H9 (cell line): ENCODE results near the gene SLC51A. TPM values are rescaled to one million over a fixed set of nuclear protein-coding genes. Genes with fewer than 3 reads are reported as not detected.

Experiments
- DNase-seq: peaks from one replicate; pipeline ENCODE4 v3.0.0-alpha.2; 2017
- H2AFZ ChIP-seq: one replicate; pipeline ENCODE4 v1.6.1; 2013; ENCODE audit warnings: mild to moderate bottlenecking, low read length, control low read depth, moderate library complexity
- H2AK5ac ChIP-seq: 2 replicates; pipeline ENCODE4 v1.6.1; 2013; ENCODE audit warnings: low read length, control low read depth, mixed read lengths; ENCODE audit not compliant: insufficient read length
- H2BK120ac ChIP-seq: one replicate; pipeline ENCODE4 v1.6.1; 2013; ENCODE audit warnings: low read depth, mild to moderate bottlenecking, low read length, control low read depth, inconsistent platforms; ENCODE audit not compliant: poor library complexity, severe bottlenecking
- H2BK12ac ChIP-seq: 2 replicates; pipeline ENCODE4 v1.6.1; 2013; ENCODE audit warnings: low read length, control low read depth, mixed read lengths, low read depth; ENCODE audit not compliant: insufficient read length
- H2BK15ac ChIP-seq: 2 replicates; pipeline ENCODE4 v1.6.1; 2013; ENCODE audit warnings: low read depth, low read length, control low read depth
- H2BK20ac ChIP-seq: one replicate; pipeline ENCODE4 v1.6.1; 2013; ENCODE audit warnings: low read depth, mild to moderate bottlenecking, low read length, control low read depth, inconsistent platforms; ENCODE audit not compliant: poor library complexity, severe bottlenecking
- H2BK5ac ChIP-seq: 2 replicates; pipeline ENCODE4 v1.6.1; 2013; ENCODE audit warnings: low read length, control low read depth, mixed read lengths; ENCODE audit not compliant: insufficient read length
- H3K14ac ChIP-seq: 2 replicates; pipeline ENCODE4 v1.6.1; 2013; ENCODE audit warnings: low read length, control low read depth; ENCODE audit not compliant: insufficient read depth
- H3K18ac ChIP-seq: 2 replicates; pipeline ENCODE4 v1.6.1; 2013; ENCODE audit warnings: low read depth, mild to moderate bottlenecking, mixed read lengths, low read length, control low read depth; ENCODE audit not compliant: insufficient read length
- H3K23ac ChIP-seq: 2 replicates; pipeline ENCODE4 v1.6.1; 2013; ENCODE audit warnings: low read length, control low read depth, mixed read lengths, low read depth; ENCODE audit not compliant: insufficient read length
- H3K23me2 ChIP-seq: 2 replicates; pipeline ENCODE4 v1.6.1; 2013; ENCODE audit warnings: low read depth, mild to moderate bottlenecking, mixed read lengths, low read length, control low read depth; ENCODE audit not compliant: insufficient read length, poor library complexity, severe bottlenecking
- H3K27ac ChIP-seq: 2 replicates; pipeline ENCODE4 v1.5.1; 2013; ENCODE audit warnings: low read length, control low read depth, mixed read lengths, low read depth; ENCODE audit not compliant: insufficient read length
- H3K27me3 ChIP-seq: 2 replicates; pipeline ENCODE4 v1.6.1; 2013; ENCODE audit warnings: low read length, control low read depth, inconsistent platforms; ENCODE audit not compliant: insufficient read depth
- H3K4ac ChIP-seq: 2 replicates; pipeline ENCODE4 v1.6.1; 2013; ENCODE audit warnings: low read depth, mild to moderate bottlenecking, control low read depth, inconsistent platforms, low read length, moderate library complexity
- H3K4me1 ChIP-seq: 2 replicates; pipeline ENCODE4 v1.6.1; 2013; ENCODE audit warnings: low read length, control low read depth, inconsistent platforms; ENCODE audit not compliant: insufficient read depth
- H3K4me2 ChIP-seq: 2 replicates; pipeline ENCODE4 v1.6.1; 2013; ENCODE audit warnings: low read length, control low read depth, mixed read lengths; ENCODE audit not compliant: insufficient read length, insufficient read depth
- H3K56ac ChIP-seq: 2 replicates; pipeline ENCODE4 v1.6.1; 2013; ENCODE audit warnings: low read depth, mild to moderate bottlenecking, mixed read lengths, low read length, control low read depth; ENCODE audit not compliant: insufficient read length
- H3K79me1 ChIP-seq: 2 replicates; pipeline ENCODE4 v1.6.1; 2013; ENCODE audit warnings: low read depth, mild to moderate bottlenecking, moderate library complexity, low read length, control low read depth, inconsistent platforms; ENCODE audit not compliant: insufficient read depth, poor library complexity, severe bottlenecking
- H3K79me2 ChIP-seq: 2 replicates; pipeline ENCODE4 v1.6.1; 2013; ENCODE audit warnings: low read length, control low read depth, inconsistent platforms; ENCODE audit not compliant: insufficient read depth
- H3K9ac ChIP-seq: 2 replicates; pipeline ENCODE4 v1.6.1; 2013; ENCODE audit warnings: low read length, control low read depth, mixed read lengths; ENCODE audit not compliant: insufficient read length; ENCODE audit errors: extremely low read depth
- H3K9me3 ChIP-seq: one replicate; pipeline ENCODE4 v1.6.1; 2013; ENCODE audit warnings: low read depth, low read length, inconsistent platforms; ENCODE audit not compliant: control insufficient read depth
- H3T11ph ChIP-seq: one replicate; pipeline ENCODE4 v1.6.1; 2013; ENCODE audit warnings: mild to moderate bottlenecking, low read length, control low read depth, inconsistent platforms
- H4K20me1 ChIP-seq: one replicate; pipeline ENCODE4 v1.6.1; 2013; ENCODE audit not compliant: control insufficient read depth, insufficient read length, insufficient read depth
- H4K5ac ChIP-seq: 2 replicates; pipeline ENCODE4 v1.6.1; 2013; ENCODE audit warnings: low read depth, mild to moderate bottlenecking, mixed read lengths, low read length, control low read depth; ENCODE audit not compliant: insufficient read length
- H4K8ac ChIP-seq: replicated peaks from 2 replicates; pipeline ENCODE4 v1.6.1; 2013; ENCODE audit warnings: low read length, control low read depth, mixed read lengths, low read depth; ENCODE audit not compliant: insufficient read length
- H4K91ac ChIP-seq: 2 replicates; pipeline ENCODE4 v1.6.1; 2013; ENCODE audit warnings: low read depth, mild to moderate bottlenecking, moderate library complexity, mixed read lengths, low read length, control low read depth; ENCODE audit not compliant: insufficient read length
- H3K27ac Mint-ChIP-seq, 3 experiments: 2 replicates in 2 of 3; 3 replicates in 1 of 3; pipeline ENCODE4 v1.8.0; 2020 to 2021; ENCODE audit warnings: mixed read lengths in 3 of 3, mild to moderate bottlenecking in 1 of 3, moderate library complexity in 1 of 3
- H3K27me3 Mint-ChIP-seq: 2 replicates; pipeline ENCODE4 v1.8.0; 2021; ENCODE audit warnings: low read depth, mild to moderate bottlenecking, moderate library complexity, mixed read lengths
- H3K36me3 Mint-ChIP-seq, 3 experiments: 2 replicates in 2 of 3; 3 replicates in 1 of 3; pipeline ENCODE4 v1.8.0; 2020 to 2021; ENCODE audit warnings: low read depth in 3 of 3, mixed read lengths in 3 of 3; ENCODE audit not compliant: insufficient read depth in 1 of 3
- H3K4me1 Mint-ChIP-seq, 2 experiments: 2 replicates each; pipeline ENCODE4 v1.8.0; 2020; ENCODE audit warnings: mixed read lengths in 2 of 2
- H3K4me3 Mint-ChIP-seq, 2 experiments: 2 replicates in 1 of 2; 3 replicates in 1 of 2; pipeline ENCODE4 v1.8.0; 2020 to 2021; ENCODE audit warnings: mild to moderate bottlenecking in 2 of 2, mixed read lengths in 2 of 2, moderate library complexity in 1 of 2
- H3K9me3 Mint-ChIP-seq, 2 experiments: 2 replicates in 1 of 2; 3 replicates in 1 of 2; pipeline ENCODE4 v1.8.0; 2020; ENCODE audit warnings: mild to moderate bottlenecking in 2 of 2, mixed read lengths in 2 of 2, moderate library complexity in 1 of 2
- WGBS: extraction: QIAGEN DNeasy Blood & Tissue Kit; methylation state at CpG from one replicate; pipeline ENCODE4 v1.1.7; 2013; ENCODE audit warnings: missing lambda C conversion rate, low lambda C conversion rate, mixed read lengths; ENCODE audit not compliant: insufficient read length; ENCODE audit errors: extremely low coverage; 5-methylcytosine and 5-hydroxymethylcytosine counted together
- total RNA-seq: library from RNA; stranded (reverse); gene quantifications from 2 replicates; pipeline ENCODE4 v1.2.1, GENCODE V29; 2021
- TF ChIP-seq, protein P1 (sequence below): fragments of 200-600 bp; sonication (generic); conservative IDR thresholded peaks from 3 replicates; pipeline ENCODE4 v1.8.0; 2021; ENCODE audit warnings: antibody characterized with exemption, mild to moderate bottlenecking

Gene SLC51A
- total RNA-seq, 1 experiment from 2014 or later, result 5.6 TPM

DNA sequence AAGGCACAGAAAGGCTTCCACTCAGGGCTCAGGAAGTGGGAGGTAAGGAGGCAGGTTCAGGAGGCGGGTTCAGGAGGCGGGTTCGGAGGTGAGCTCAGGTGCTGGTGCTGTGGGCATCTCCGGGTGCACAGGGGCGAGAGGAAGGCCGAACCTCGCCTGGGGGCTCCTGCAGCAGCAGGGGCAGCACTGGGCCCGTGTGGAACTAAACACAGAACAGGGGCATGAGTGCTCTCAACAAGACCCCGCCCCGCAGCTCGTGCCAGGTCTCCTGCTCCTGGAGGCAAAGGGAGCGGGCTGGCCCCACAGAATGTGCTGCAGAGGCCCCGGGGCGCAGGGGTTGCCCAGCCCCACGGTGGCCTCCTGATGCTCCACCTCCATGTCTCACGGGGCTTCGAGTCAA, 18.8 kb upstream of the SLC51A start:
- Histone ChIP-seq H3K4me2 (no peak overlapping the region), H4K20me1 (no peaks in the 10 kb centered on the region), H3K79me2 (no peaks in the 10 kb centered on the region), H3K79me1 (no peaks in the 10 kb centered on the region), H3K18ac (no peak overlapping the region), H2BK12ac (no peak overlapping the region), H4K8ac (no peak overlapping the region), H3T11ph (no peak overlapping the region), H3K23ac (no peak overlapping the region), H2BK20ac (no peak overlapping the region), H3K56ac (no peak overlapping the region), H2BK120ac (no peak overlapping the region), H3K23me2 (no peaks in the 10 kb centered on the region), H3K9ac (no peak overlapping the region), H3K4ac (no peak overlapping the region), H3K27me3 (no peaks in the 10 kb centered on the region), H4K91ac (no peak overlapping the region), H4K5ac (no peak overlapping the region), H3K14ac (no peak overlapping the region), H3K4me1 (no peaks in the 10 kb centered on the region), H2BK5ac (no peak overlapping the region), H2AK5ac (no peak overlapping the region), H3K27ac (no peak overlapping the region), H2BK15ac (no peak overlapping the region), H3K9me3 (no peaks in the 10 kb centered on the region), H2AFZ (no peak overlapping the region)
- H3K27me3 Mint-ChIP-seq, result no peaks in the 10 kb centered on the region; the same call in 1 of the 2 replicates
- no peaks in the 10 kb centered on the region for H3K36me3 Mint-ChIP-seq
- H3K4me3 Mint-ChIP-seq, result no peak overlapping the region
- H3K4me1 Mint-ChIP-seq, result peaks cover 4 to 7% of the 10 kb centered on the region in 2 experiments; a peak in 3 of 4 replicates
- TF ChIP-seq, protein P1, sequence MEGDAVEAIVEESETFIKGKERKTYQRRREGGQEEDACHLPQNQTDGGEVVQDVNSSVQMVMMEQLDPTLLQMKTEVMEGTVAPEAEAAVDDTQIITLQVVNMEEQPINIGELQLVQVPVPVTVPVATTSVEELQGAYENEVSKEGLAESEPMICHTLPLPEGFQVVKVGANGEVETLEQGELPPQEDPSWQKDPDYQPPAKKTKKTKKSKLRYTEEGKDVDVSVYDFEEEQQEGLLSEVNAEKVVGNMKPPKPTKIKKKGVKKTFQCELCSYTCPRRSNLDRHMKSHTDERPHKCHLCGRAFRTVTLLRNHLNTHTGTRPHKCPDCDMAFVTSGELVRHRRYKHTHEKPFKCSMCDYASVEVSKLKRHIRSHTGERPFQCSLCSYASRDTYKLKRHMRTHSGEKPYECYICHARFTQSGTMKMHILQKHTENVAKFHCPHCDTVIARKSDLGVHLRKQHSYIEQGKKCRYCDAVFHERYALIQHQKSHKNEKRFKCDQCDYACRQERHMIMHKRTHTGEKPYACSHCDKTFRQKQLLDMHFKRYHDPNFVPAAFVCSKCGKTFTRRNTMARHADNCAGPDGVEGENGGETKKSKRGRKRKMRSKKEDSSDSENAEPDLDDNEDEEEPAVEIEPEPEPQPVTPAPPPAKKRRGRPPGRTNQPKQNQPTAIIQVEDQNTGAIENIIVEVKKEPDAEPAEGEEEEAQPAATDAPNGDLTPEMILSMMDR, result no peak
- H3K9me3 Mint-ChIP-seq, result no peaks in the 10 kb centered on the region
- H3K27ac Mint-ChIP-seq, result no peak overlapping the region; a peak in 1 of 7 replicates
- DNase-seq, result no peak
- WGBS, result no CpG with 5 or more reads among the region's 17 CpGs
